DND-41 (cell line): Measurements from ENCODE around the gene ZNF654.

Source experiments
- CTCF ChIP-seq: IDR thresholded peaks from 2 replicates; pipeline ENCODE4 v1.5.1; 2012; ENCODE audit warnings: borderline replicate concordance, low read length, moderate library complexity, mild to moderate bottlenecking; ENCODE audit not compliant: poor library complexity, severe bottlenecking; ENCODE audit errors: extremely low read depth
- EZH2 ChIP-seq: IDR thresholded peaks from 3 replicates; pipeline ENCODE4 v1.6.1; 2012; ENCODE audit warnings: borderline replicate concordance, low read depth, mild to moderate bottlenecking, moderate library complexity, low read length, inconsistent platforms; ENCODE audit not compliant: severe bottlenecking

DNA sequence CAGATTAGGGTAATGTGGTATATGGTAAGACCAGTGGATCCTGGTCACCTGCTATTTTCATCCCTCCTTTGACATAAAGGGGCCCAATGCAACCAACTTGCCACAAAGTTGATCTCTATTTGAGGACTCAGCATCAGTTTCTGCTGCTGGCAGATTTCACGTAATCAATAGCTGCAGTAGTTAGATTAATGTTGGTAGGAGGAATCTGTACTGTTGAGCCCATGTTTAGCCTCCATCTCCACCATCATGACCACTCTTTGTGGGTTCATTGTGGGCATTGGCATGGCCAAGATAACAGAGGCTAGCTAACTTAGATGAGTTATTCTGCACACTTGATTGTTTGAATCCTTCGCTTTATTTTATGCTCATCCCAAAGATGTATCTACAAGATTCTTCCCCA lies 30.2 kb upstream of the ZNF654 start:
- TF ChIP-seq EZH2 (no peak), CTCF (no peak)
